Measurements from ENCODE around the gene PEPD.
"Not testable (repeated sequence)": the region's sequence is repeated elsewhere in the genome, so short reads cannot be mapped to it uniquely, and the experiment has no call there.

The PEPD gene

GRCh38 chr19:33497131-33497777 lies 24.3 kb downstream of the PEPD start:
- no peak for DNase-seq (ENCODE audit: low read depth)

GRCh38 chr19:33496038-33496895 lies 25.3 kb downstream of the PEPD start:
- DNase-seq (ENCODE audit: low read depth): no peak

GRCh38 chr19:33493401-33494275 lies 28.0 kb downstream of the PEPD start:
- DNase-seq (ENCODE audit: low read depth): no peak

GRCh38 chr19:33492951-33493350 lies 28.6 kb downstream of the PEPD start:
- no peak for DNase-seq (ENCODE audit: low read depth)

GRCh38 chr19:33492090-33492489 lies 29.5 kb downstream of the PEPD start:
- no peak for DNase-seq (ENCODE audit: low read depth)

GRCh38 chr19:33490596-33490995 lies 31.0 kb downstream of the PEPD start:
- not testable (repeated sequence) for DNase-seq (ENCODE audit: low read depth)

GRCh38 chr19:33490041-33490451 lies 31.5 kb downstream of the PEPD start:
- DNase-seq (ENCODE audit: low read depth): no peak

GRCh38 chr19:33488826-33489225 lies 32.8 kb downstream of the PEPD start:
- DNase-seq (ENCODE audit: low read depth): no peak

- DNase-seq (ENCODE audit: low read depth): no peak
Observed at GRCh38 chr19:33487901-33488800, 33.4 kb downstream of the PEPD start.

GRCh38 chr19:33486936-33487811 lies 34.4 kb downstream of the PEPD start:
- no peak for DNase-seq (ENCODE audit: low read depth)

GRCh38 chr19:33486407-33486806 lies 35.2 kb downstream of the PEPD start:
- DNase-seq (ENCODE audit: low read depth): no peak

GRCh38 chr19:33484226-33484774 lies 37.3 kb downstream of the PEPD start:
- DNase-seq (ENCODE audit: low read depth): no peak

GRCh38 chr19:33482476-33482875 lies 39.1 kb downstream of the PEPD start:
- DNase-seq (ENCODE audit: low read depth): no peak

GRCh38 chr19:33481863-33482262 lies 39.7 kb downstream of the PEPD start:
- DNase-seq (ENCODE audit: low read depth): no peak

- DNase-seq (ENCODE audit: low read depth): not testable (repeated sequence)
Observed at GRCh38 chr19:33479570-33479969, 42.0 kb downstream of the PEPD start.

- no peak for DNase-seq (ENCODE audit: low read depth)
Observed at GRCh38 chr19:33477781-33478180, 43.8 kb downstream of the PEPD start.

GRCh38 chr19:33476151-33476707 lies 45.4 kb downstream of the PEPD start:
- no peak for DNase-seq (ENCODE audit: low read depth)

- DNase-seq (ENCODE audit: low read depth): no peak
Observed at GRCh38 chr19:33473653-33474305, 47.8 kb downstream of the PEPD start.

All from stimulated activated CD8-positive, alpha-beta memory T cell treated with anti-CD3 and anti-CD28 coated beads, Interleukin-4, amount 100 ng/mL, for 24 hours (primary cell).